SIG-M5 treated with dmso at 0.1 percent for 504 hours (cell line): ENCODE data around the gene MEF2D.

Experiments used
- DNase-seq: peaks from one replicate; lab custom pipeline; 2025; ENCODE audit not compliant: unreplicated experiment; lab: John Stamatoyannopoulos, UW

MEF2D gene

GRCh38 chr1:156525071-156525501 is 24.5 kb upstream of the MEF2D start:
- peak; percentile 80 for DNase-seq

- DNase-seq, result peak; percentile 96
Observed at GRCh38 chr1:156524481-156524869, 23.9 kb upstream of the MEF2D start.

GRCh38 chr1:156523801-156524480 is 23.4 kb upstream of the MEF2D start:
- DNase-seq, result peak; percentile 64

- DNase-seq, result no peak
Observed at GRCh38 chr1:156522443-156522970, 21.9 kb upstream of the MEF2D start.

GRCh38 chr1:156517748-156518147 is 17.2 kb upstream of the MEF2D start:
- DNase-seq, result no peak

- no peak for DNase-seq
Observed at GRCh38 chr1:156516821-156517220, 16.2 kb upstream of the MEF2D start.

- DNase-seq, result no peak
Observed at GRCh38 chr1:156515956-156516355, 15.4 kb upstream of the MEF2D start.

GRCh38 chr1:156513185-156513584 is 12.6 kb upstream of the MEF2D start:
- no peak for DNase-seq

- DNase-seq, result peak; percentile 73
Observed at GRCh38 chr1:156511644-156512043, 11.1 kb upstream of the MEF2D start.

GRCh38 chr1:156510709-156511108 is 10.1 kb upstream of the MEF2D start:
- no peak for DNase-seq

- no peak for DNase-seq
Observed at GRCh38 chr1:156509424-156510034, 9.0 kb upstream of the MEF2D start.

GRCh38 chr1:156508955-156509234 is 8.3 kb upstream of the MEF2D start:
- DNase-seq, result no peak

GRCh38 chr1:156508205-156508954 is 7.8 kb upstream of the MEF2D start:
- DNase-seq, result no peak

GRCh38 chr1:156506450-156506849 is 5.9 kb upstream of the MEF2D start:
- DNase-seq, result no peak

GRCh38 chr1:156505679-156506298 is 5.2 kb upstream of the MEF2D start:
- DNase-seq, result no peak

GRCh38 chr1:156504821-156505678 is 4.5 kb upstream of the MEF2D start:
- DNase-seq, result peak; percentile 99

- DNase-seq, result peak; percentile 57
Observed at GRCh38 chr1:156504438-156504813, 3.9 kb upstream of the MEF2D start.

GRCh38 chr1:156503698-156504437 is 3.3 kb upstream of the MEF2D start:
- no peak for DNase-seq

GRCh38 chr1:156502894-156503697 is 2.5 kb upstream of the MEF2D start:
- DNase-seq, result peak; percentile 96
